ENCODE results near the gene PRRC2A. TPM values are rescaled to one million over a fixed set of nuclear protein-coding genes. Genes with fewer than 3 reads are reported as not detected.

PRRC2A gene
- total RNA-seq, 1 donor from 2014 or later: 117 TPM

DNA sequence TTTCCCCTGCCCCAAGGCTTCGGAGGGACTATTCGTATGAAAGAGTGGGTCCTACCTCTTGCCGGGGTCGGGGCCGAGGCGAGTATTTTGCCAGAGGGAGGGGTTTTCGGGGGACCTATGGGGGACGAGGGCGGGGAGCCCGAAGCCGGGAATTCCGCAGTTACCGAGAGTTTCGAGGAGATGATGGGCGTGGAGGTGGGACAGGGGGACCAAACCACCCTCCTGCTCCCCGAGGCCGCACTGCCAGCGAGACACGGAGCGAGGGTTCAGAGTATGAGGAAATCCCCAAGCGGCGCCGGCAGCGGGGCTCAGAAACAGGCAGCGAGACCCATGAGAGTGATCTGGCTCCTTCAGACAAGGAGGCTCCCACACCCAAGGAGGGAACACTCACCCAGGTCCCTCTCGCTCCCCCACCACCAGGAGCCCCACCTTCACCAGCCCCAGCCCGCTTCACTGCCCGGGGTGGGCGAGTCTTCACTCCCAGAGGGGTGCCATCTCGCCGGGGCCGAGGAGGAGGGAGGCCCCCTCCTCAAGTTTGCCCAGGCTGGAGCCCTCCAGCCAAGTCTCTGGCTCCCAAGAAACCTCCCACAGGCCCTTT is 11.3 kb downstream of the PRRC2A start:
- TF ChIP-seq, protein P1, sequence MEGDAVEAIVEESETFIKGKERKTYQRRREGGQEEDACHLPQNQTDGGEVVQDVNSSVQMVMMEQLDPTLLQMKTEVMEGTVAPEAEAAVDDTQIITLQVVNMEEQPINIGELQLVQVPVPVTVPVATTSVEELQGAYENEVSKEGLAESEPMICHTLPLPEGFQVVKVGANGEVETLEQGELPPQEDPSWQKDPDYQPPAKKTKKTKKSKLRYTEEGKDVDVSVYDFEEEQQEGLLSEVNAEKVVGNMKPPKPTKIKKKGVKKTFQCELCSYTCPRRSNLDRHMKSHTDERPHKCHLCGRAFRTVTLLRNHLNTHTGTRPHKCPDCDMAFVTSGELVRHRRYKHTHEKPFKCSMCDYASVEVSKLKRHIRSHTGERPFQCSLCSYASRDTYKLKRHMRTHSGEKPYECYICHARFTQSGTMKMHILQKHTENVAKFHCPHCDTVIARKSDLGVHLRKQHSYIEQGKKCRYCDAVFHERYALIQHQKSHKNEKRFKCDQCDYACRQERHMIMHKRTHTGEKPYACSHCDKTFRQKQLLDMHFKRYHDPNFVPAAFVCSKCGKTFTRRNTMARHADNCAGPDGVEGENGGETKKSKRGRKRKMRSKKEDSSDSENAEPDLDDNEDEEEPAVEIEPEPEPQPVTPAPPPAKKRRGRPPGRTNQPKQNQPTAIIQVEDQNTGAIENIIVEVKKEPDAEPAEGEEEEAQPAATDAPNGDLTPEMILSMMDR (IDR thresholded peaks at IDR 0.05; ENCODE audit: insufficient read depth, low read length, poor library complexity, severe bottlenecking): no peak

DNA sequence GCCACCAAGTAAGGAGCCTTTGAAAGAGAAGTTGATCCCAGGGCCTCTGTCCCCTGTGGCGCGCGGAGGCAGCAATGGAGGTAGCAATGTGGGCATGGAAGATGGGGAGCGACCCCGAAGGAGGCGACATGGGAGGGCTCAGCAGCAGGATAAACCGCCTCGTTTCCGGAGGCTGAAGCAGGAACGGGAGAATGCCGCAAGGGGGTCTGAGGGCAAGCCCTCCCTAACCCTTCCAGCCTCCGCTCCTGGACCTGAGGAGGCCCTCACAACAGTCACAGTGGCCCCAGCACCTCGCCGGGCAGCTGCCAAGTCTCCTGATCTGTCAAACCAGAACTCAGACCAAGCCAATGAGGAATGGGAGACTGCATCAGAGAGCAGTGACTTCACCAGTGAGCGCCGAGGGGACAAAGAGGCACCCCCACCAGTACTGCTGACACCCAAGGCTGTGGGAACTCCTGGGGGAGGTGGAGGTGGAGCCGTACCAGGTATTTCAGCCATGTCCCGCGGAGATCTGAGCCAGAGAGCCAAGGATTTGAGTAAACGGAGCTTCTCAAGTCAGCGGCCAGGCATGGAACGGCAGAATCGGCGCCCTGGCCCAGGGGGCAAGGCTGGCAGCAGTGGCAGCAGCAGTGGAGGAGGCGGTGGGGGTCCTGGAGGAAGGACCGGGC is 11.9 kb downstream of the PRRC2A start:
- peaks cover 6% of the 10 kb centered on the region for H3K36me3 ChIP-seq (ENCODE audit: control insufficient read depth, insufficient read depth, low read length)
- no peak for DNase-seq (ENCODE audit: low read depth)
- H3K27me3 ChIP-seq (ENCODE audit: control insufficient read depth, insufficient read depth, low read length): no peaks in the 10 kb centered on the region
- TF ChIP-seq, protein P1 (IDR thresholded peaks at IDR 0.05; ENCODE audit: insufficient read depth, low read length, poor library complexity, severe bottlenecking): no peak
- no peak overlapping the region for H3K4me3 ChIP-seq (ENCODE audit: low read depth, low read length)

More for the DNA sequence above, 11.3 kb downstream of the PRRC2A start:
- Histone ChIP-seq H3K27me3 (ENCODE audit: control insufficient read depth, insufficient read depth, low read length) (no peaks in the 10 kb centered on the region), H3K4me3 (ENCODE audit: low read depth, low read length) (no peak overlapping the region), H3K36me3 (ENCODE audit: control insufficient read depth, insufficient read depth, low read length) (peaks cover 6% of the 10 kb centered on the region)
- DNase-seq (ENCODE audit: low read depth): no peak

- DNase-seq (ENCODE audit: low read depth): no peak
- peaks cover 7% of the 10 kb centered on the region for H3K36me3 ChIP-seq (ENCODE audit: control insufficient read depth, insufficient read depth, low read length)
- TF ChIP-seq, protein P1 (IDR thresholded peaks at IDR 0.05; ENCODE audit: insufficient read depth, low read length, poor library complexity, severe bottlenecking): no peak
- H3K4me3 ChIP-seq (ENCODE audit: low read depth, low read length): no peak overlapping the region
- no peaks in the 10 kb centered on the region for H3K27me3 ChIP-seq (ENCODE audit: control insufficient read depth, insufficient read depth, low read length)
Measured at GRCh38 chr6:31633447-31633846, 12.9 kb downstream of the PRRC2A start.

- H3K4me3 ChIP-seq (ENCODE audit: low read depth, low read length): no peak overlapping the region
- no peaks in the 10 kb centered on the region for H3K27me3 ChIP-seq (ENCODE audit: control insufficient read depth, insufficient read depth, low read length)
- peaks cover 7% of the 10 kb centered on the region for H3K36me3 ChIP-seq (ENCODE audit: control insufficient read depth, insufficient read depth, low read length)
- TF ChIP-seq, protein P1 (IDR thresholded peaks at IDR 0.05; ENCODE audit: insufficient read depth, low read length, poor library complexity, severe bottlenecking): no peak
- DNase-seq (ENCODE audit: low read depth): no peak
Measured at GRCh38 chr6:31634131-31634530, 13.6 kb downstream of the PRRC2A start.

DNA sequence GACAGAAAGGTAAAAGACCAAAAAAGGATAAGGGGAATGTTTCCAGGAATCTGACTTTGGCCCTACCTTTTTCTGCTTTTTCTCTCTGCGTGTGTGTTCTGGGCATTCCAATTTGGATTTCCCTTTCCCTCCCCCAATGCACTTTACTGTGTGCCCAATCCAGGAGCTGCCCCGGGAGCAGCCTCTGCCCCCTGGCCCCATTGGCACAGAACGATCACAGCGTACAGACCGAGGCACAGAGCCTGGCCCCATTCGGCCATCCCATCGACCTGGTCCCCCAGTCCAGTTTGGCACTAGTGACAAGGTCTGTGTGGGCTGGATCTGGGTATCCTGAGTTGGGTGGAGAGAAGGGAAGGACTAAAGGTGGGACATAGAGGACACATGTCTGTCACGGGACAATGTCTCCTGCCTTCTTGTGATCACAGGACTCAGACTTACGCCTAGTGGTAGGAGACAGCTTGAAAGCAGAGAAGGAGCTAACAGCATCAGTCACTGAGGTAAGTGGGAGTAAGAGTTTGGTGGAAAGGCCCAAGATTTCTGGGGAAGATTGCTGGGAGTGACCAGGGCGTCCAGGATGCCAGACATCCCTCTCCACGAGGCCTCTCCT is 14.6 kb downstream of the PRRC2A start:
- TF ChIP-seq, protein P1 (IDR thresholded peaks at IDR 0.05; ENCODE audit: insufficient read depth, low read length, poor library complexity, severe bottlenecking): no peak
- Histone ChIP-seq H3K36me3 (ENCODE audit: control insufficient read depth, insufficient read depth, low read length) (peaks cover 7% of the 10 kb centered on the region), H3K27me3 (ENCODE audit: control insufficient read depth, insufficient read depth, low read length) (no peaks in the 10 kb centered on the region), H3K4me3 (ENCODE audit: low read depth, low read length) (no peak overlapping the region)
- no peak for DNase-seq (ENCODE audit: low read depth)

All from kidney epithelial cell (primary cell).